Mesothelial cell of epicardium (in vitro differentiated cells): ENCODE data around the gene PPFIA4. TPM values are rescaled to one million over a fixed set of nuclear protein-coding genes. Genes with fewer than 3 reads are reported as not detected.

Source experiments
- DNase-seq, 2 experiments: peaks; one replicate each; pipeline ENCODE4 v3.0.0; 2021; ENCODE audit warnings: low spot score in 2 of 2; ENCODE audit not compliant: unreplicated experiment in 2 of 2
- H3K27ac Mint-ChIP-seq: 2 replicates; pipeline ENCODE4 v1.8.0; 2021; ENCODE audit warnings: mixed read lengths
- H3K27me3 Mint-ChIP-seq: 2 replicates; pipeline ENCODE4 v1.8.0; 2021; ENCODE audit warnings: low read depth, mixed read lengths
- H3K36me3 Mint-ChIP-seq: 2 replicates; pipeline ENCODE4 v1.8.0; 2021; ENCODE audit warnings: mixed read lengths
- H3K4me1 Mint-ChIP-seq: 2 replicates; pipeline ENCODE4 v1.8.0; 2021; ENCODE audit warnings: mixed read lengths
- H3K4me3 Mint-ChIP-seq: 2 replicates; pipeline ENCODE4 v1.8.0; 2021; ENCODE audit warnings: mild to moderate bottlenecking, moderate library complexity, mixed read lengths
- H3K9me3 Mint-ChIP-seq: 2 replicates; pipeline ENCODE4 v1.8.0; 2021; ENCODE audit warnings: mixed read lengths
- CTCF ChIP-seq: fragments of 200-600 bp; sonication (generic); IDR thresholded peaks from one replicate; pipeline ENCODE4 v1.5.0; 2021; ENCODE audit warnings: antibody characterized with exemption; ENCODE audit not compliant: unreplicated experiment
- total RNA-seq: library from RNA; stranded (reverse); gene quantifications from 3 replicates; pipeline ENCODE4 v1.2.1, GENCODE V29; 2021

Gene PPFIA4
- total RNA-seq, 1 donor from 2014 or later = 35.3 TPM

- no peak for TF ChIP-seq CTCF
- H3K36me3 Mint-ChIP-seq = peaks cover 20% of the 10 kb centered on the region
- peaks cover 22% of the 10 kb centered on the region for H3K4me1 Mint-ChIP-seq
- H3K27me3 Mint-ChIP-seq = peaks cover 2% of the 10 kb centered on the region
- no peak for DNase-seq
- no peak overlapping the region for H3K4me3 Mint-ChIP-seq
- H3K9me3 Mint-ChIP-seq = no peaks in the 10 kb centered on the region
- H3K27ac Mint-ChIP-seq = no peak overlapping the region
Measured at GRCh38 chr1:203066965-203067364, 40.7 kb downstream of the PPFIA4 start.

GRCh38 chr1:203069030-203069747, 42.9 kb downstream of the PPFIA4 start:
- no peaks in the 10 kb centered on the region for H3K9me3 Mint-ChIP-seq
- peaks cover 22% of the 10 kb centered on the region for H3K4me1 Mint-ChIP-seq
- H3K4me3 Mint-ChIP-seq = no peak overlapping the region
- H3K27ac Mint-ChIP-seq = peak overlapping the region; percentile 67
- no peak for DNase-seq
- H3K27me3 Mint-ChIP-seq = peaks cover 20% of the 10 kb centered on the region
- TF ChIP-seq CTCF = no peak
- H3K36me3 Mint-ChIP-seq = peaks cover 18% of the 10 kb centered on the region

- H3K27ac Mint-ChIP-seq = no peak overlapping the region
- peaks cover 16% of the 10 kb centered on the region for H3K36me3 Mint-ChIP-seq
- H3K27me3 Mint-ChIP-seq = peaks cover 42% of the 10 kb centered on the region
- no peak for TF ChIP-seq CTCF
- H3K4me1 Mint-ChIP-seq = peaks cover 22% of the 10 kb centered on the region
- no peak overlapping the region for H3K4me3 Mint-ChIP-seq
- DNase-seq = no peak
- no peaks in the 10 kb centered on the region for H3K9me3 Mint-ChIP-seq
Measured at GRCh38 chr1:203072002-203072602, 45.8 kb downstream of the PPFIA4 start.

- no peak overlapping the region for H3K27ac Mint-ChIP-seq
- no peak for TF ChIP-seq CTCF
- H3K36me3 Mint-ChIP-seq = peaks cover 15% of the 10 kb centered on the region
- H3K4me1 Mint-ChIP-seq = peaks cover 17% of the 10 kb centered on the region
- peaks cover 50% of the 10 kb centered on the region for H3K27me3 Mint-ChIP-seq
- no peak for DNase-seq
- no peaks in the 10 kb centered on the region for H3K9me3 Mint-ChIP-seq
- H3K4me3 Mint-ChIP-seq = no peak overlapping the region
Measured at GRCh38 chr1:203072911-203073310, 46.6 kb downstream of the PPFIA4 start.

GRCh38 chr1:203073469-203073868, 47.2 kb downstream of the PPFIA4 start:
- no peak for DNase-seq
- H3K36me3 Mint-ChIP-seq = peaks cover 13% of the 10 kb centered on the region
- peaks cover 56% of the 10 kb centered on the region for H3K27me3 Mint-ChIP-seq
- peaks cover 15% of the 10 kb centered on the region for H3K4me1 Mint-ChIP-seq
- H3K9me3 Mint-ChIP-seq = no peaks in the 10 kb centered on the region
- H3K27ac Mint-ChIP-seq = no peak overlapping the region
- H3K4me3 Mint-ChIP-seq = no peak overlapping the region
- no peak for TF ChIP-seq CTCF
